ENCODE data around the gene KRTAP26-1.

KRTAP26-1 gene

GRCh38 chr21:30333736-30334135 is 13.6 kb upstream of the KRTAP26-1 start:
- no peak for ATAC-seq

GRCh38 chr21:30332681-30333080 is 12.6 kb upstream of the KRTAP26-1 start:
- TF ChIP-seq GLIS3 (CRISPR knock-in tag; IDR thresholded peaks at IDR 0.05), result no peak
- TF ChIP-seq CSDC2 (CRISPR knock-in tag; IDR thresholded peaks at IDR 0.05), result no peak
- TF ChIP-seq PPARA (CRISPR knock-in tag; IDR thresholded peaks at IDR 0.05; ENCODE audit: borderline replicate concordance), result no peak
- TF ChIP-seq ESRRG (CRISPR knock-in tag; IDR thresholded peaks at IDR 0.05), result no peak
- no peak for TF ChIP-seq SNAI2 (CRISPR knock-in tag; IDR thresholded peaks at IDR 0.05)
- no peak for TF ChIP-seq ZFP30 (CRISPR knock-in tag; IDR thresholded peaks at IDR 0.05)
- TF ChIP-seq POU6F1 (CRISPR knock-in tag; IDR thresholded peaks at IDR 0.05; ENCODE audit: borderline replicate concordance, low read depth), result no peak
- no peak for ATAC-seq

More at GRCh38 chr21:30333736-30334135, 13.6 kb upstream of the KRTAP26-1 start:
- no peak for TF ChIP-seq TOX (CRISPR knock-in tag; IDR thresholded peaks at IDR 0.05; ENCODE audit: borderline replicate concordance)
- TF ChIP-seq ESRRG (CRISPR knock-in tag; IDR thresholded peaks at IDR 0.05), result no peak
- no peak for TF ChIP-seq ZNF70 (CRISPR knock-in tag; IDR thresholded peaks at IDR 0.05)
- no peak for TF ChIP-seq GLIS3 (CRISPR knock-in tag; IDR thresholded peaks at IDR 0.05)
- no peak for TF ChIP-seq OSR1 (CRISPR knock-in tag; IDR thresholded peaks at IDR 0.05)
- no peak for TF ChIP-seq BACH2 (CRISPR knock-in tag; IDR thresholded peaks at IDR 0.05; ENCODE audit: borderline replicate concordance)
- no peak for TF ChIP-seq ZFP30 (CRISPR knock-in tag; IDR thresholded peaks at IDR 0.05)
- no peak for TF ChIP-seq ZFP3 (CRISPR knock-in tag; IDR thresholded peaks at IDR 0.05)
- TF ChIP-seq SNAI2 (CRISPR knock-in tag; IDR thresholded peaks at IDR 0.05), result no peak
- no peak for TF ChIP-seq CREB5 (CRISPR knock-in tag; IDR thresholded peaks at IDR 0.05; ENCODE audit: low read depth)
- no peak for TF ChIP-seq PPARA (CRISPR knock-in tag; IDR thresholded peaks at IDR 0.05; ENCODE audit: borderline replicate concordance)
- TF ChIP-seq ARNTL (CRISPR knock-in tag; IDR thresholded peaks at IDR 0.05; ENCODE audit: borderline replicate concordance, low read depth), result no peak
- no peak for TF ChIP-seq PATZ1 (CRISPR knock-in tag; IDR thresholded peaks at IDR 0.05; ENCODE audit: borderline replicate concordance)
- TF ChIP-seq ZNF565 (CRISPR knock-in tag; conservative IDR thresholded peaks at IDR 0.05; ENCODE audit: low read depth), result no peak
- TF ChIP-seq TSHZ2 (CRISPR knock-in tag; IDR thresholded peaks at IDR 0.05), result no peak
- no peak for TF ChIP-seq POU6F1 (CRISPR knock-in tag; IDR thresholded peaks at IDR 0.05; ENCODE audit: borderline replicate concordance, low read depth)
- TF ChIP-seq TCF4 (CRISPR knock-in tag; IDR thresholded peaks at IDR 0.05; ENCODE audit: borderline replicate concordance), result no peak
- TF ChIP-seq ZC3H10 (CRISPR knock-in tag; IDR thresholded peaks at IDR 0.05), result no peak

- no peak for ATAC-seq
- no peak for TF ChIP-seq ZFP3 (CRISPR knock-in tag; IDR thresholded peaks at IDR 0.05)
- no peak for TF ChIP-seq BACH2 (CRISPR knock-in tag; IDR thresholded peaks at IDR 0.05; ENCODE audit: borderline replicate concordance)
- TF ChIP-seq ISL1 (CRISPR knock-in tag; IDR thresholded peaks at IDR 0.05), result no peak
Observed at GRCh38 chr21:30329203-30329875, 9.2 kb upstream of the KRTAP26-1 start.
